ENCODE measurements around the gene ELOB. TPM values are rescaled to one million over a fixed set of nuclear protein-coding genes. Genes with fewer than 3 reads are reported as not detected.
A peak's percentile ranks its signal among the peaks of the same experiment; 100 is the strongest.

Gene ELOB
- 100 to 1,000 TPM; 322 to 338 TPM for total RNA-seq
- polyA plus RNA-seq, result 274 TPM

DNA sequence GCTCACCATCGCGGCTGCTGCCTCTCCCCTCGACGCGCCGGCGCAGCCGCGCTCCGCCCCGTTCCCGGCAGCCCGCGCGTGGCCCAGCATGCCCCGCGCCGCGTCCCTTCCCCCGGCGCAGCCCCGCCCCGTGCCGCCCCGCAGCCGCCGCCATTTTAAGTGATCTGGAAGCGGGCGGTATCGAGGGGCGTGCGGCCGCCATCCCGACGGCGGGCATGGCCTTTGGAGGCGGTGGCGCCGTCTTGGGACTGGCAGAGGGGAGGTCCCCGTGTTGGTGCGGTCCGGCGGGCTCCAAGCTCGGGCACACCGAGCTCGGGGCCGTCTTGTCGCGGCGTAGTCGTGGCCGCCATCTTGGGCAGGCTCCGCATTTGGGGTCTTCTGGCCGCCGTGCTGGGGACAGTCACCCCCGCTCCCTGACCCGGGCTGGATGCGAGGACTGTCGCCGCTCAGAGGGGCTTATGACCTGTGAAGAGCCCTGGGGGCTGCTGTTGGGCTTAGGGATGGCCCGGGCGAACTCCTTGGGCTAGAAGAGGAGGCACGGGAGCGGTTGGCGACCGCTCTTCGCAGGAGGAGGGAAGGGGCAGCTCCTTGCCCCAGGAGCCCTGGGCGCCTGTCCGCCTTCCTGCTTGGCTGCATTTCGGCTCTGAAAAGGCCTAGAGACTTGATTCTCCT lies at the start of gene ELOB:
Gene ELOB (minus strand): TSS at position 50 of the 672 bp plus-strand sequence. CDS start 41 bp downstream, at position 9.
- POLR2A ChIA-PET, result interaction anchor here (0.7 to 3.8 kb wide), 5 partner anchors 25 to 317 kb away, joined by 3 to 55 read pairs (median 6); partner anchors contain the start of genes PKMYT1, SRRM2 and TEDC2
- peak; percentile 84 to 91 (median 84) for DNase-seq
- Histone ChIP-seq H3K27me3 (ENCODE audit: insufficient read depth, low read length, poor library complexity, severe bottlenecking) (no peaks in the 10 kb centered on the region), H3K27ac (ENCODE audit: low read depth, low read length) (peak within 1 kb of the TSS; percentile 96), H3K9me3 (ENCODE audit: low read length) (no peaks in the 10 kb centered on the region), H3K4me3 (ENCODE audit: low read length) (peak within 1 kb of the TSS; percentile 97), H3K4me1 (ENCODE audit: insufficient read depth, low read length) (peaks cover 32% of the 10 kb centered on the region), H3K36me3 (ENCODE audit: insufficient read depth, low read length) (peaks cover 22% of the 10 kb centered on the region)
- Mint-ChIP-seq H3K36me3 (peaks cover 0 to 43% (median 2%) of the 10 kb centered on the region in 3 donors), H3K27ac (peak within 1 kb of the TSS; percentile 98 to 100 (median 98)), H3K9me3 (no peaks in the 10 kb centered on the region), H3K4me3 (peak within 1 kb of the TSS; percentile 95 to 98 (median 97)), H3K27me3 (peaks cover 0 to 1% of the 10 kb centered on the region in 2 donors), H3K4me1 (peaks cover 24 to 62% (median 36%) of the 10 kb centered on the region in 3 donors)
- CTCF ChIA-PET, result interaction anchor here (1.4 kb wide), 2 partner anchors 26 to 91 kb away, joined by 4 to 5 read pairs; no protein-coding TSS in a partner anchor

DNA sequence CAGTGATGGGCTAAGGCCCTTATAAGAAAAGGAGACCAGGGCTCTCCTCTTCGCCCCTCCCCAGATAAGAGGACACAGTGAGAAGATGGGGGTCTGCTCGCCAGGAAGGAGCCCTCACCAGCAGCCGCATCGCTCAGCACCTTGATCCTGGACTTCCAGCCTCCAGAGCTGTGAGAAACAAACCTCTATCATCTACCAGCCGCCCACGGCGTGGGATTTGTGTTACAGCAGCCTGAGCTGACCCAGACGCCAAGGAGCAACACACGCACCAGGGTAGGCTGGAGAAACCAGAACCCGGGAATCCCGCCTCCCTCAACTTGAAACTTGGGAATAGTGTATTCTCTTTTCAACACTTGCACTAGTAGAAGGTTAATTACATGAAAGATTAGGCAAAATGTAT lies 48.8 kb upstream of the ELOB start:
- Histone ChIP-seq H3K4me1 (ENCODE audit: insufficient read depth, low read length) (no peaks in the 10 kb centered on the region), H3K27ac (ENCODE audit: low read depth, low read length) (no peak overlapping the region), H3K36me3 (ENCODE audit: insufficient read depth, low read length) (no peaks in the 10 kb centered on the region), H3K27me3 (ENCODE audit: insufficient read depth, low read length, poor library complexity, severe bottlenecking) (peaks cover 3% of the 10 kb centered on the region), H3K9me3 (ENCODE audit: low read length) (no peaks in the 10 kb centered on the region), H3K4me3 (ENCODE audit: low read length) (no peak overlapping the region)
- no peak overlapping the region for H3K4me3 Mint-ChIP-seq
- no peaks in the 10 kb centered on the region for H3K36me3 Mint-ChIP-seq
- H3K9me3 Mint-ChIP-seq, result no peaks in the 10 kb centered on the region
- no peak overlapping the region for H3K27ac Mint-ChIP-seq
- CTCF ChIA-PET, result no interaction called here
- peaks cover 0 to 17% of the 10 kb centered on the region in 2 donors for H3K27me3 Mint-ChIP-seq
- POLR2A ChIA-PET, result no interaction called here
- no peaks in the 10 kb centered on the region for H3K4me1 Mint-ChIP-seq
- no peak for DNase-seq

DNA sequence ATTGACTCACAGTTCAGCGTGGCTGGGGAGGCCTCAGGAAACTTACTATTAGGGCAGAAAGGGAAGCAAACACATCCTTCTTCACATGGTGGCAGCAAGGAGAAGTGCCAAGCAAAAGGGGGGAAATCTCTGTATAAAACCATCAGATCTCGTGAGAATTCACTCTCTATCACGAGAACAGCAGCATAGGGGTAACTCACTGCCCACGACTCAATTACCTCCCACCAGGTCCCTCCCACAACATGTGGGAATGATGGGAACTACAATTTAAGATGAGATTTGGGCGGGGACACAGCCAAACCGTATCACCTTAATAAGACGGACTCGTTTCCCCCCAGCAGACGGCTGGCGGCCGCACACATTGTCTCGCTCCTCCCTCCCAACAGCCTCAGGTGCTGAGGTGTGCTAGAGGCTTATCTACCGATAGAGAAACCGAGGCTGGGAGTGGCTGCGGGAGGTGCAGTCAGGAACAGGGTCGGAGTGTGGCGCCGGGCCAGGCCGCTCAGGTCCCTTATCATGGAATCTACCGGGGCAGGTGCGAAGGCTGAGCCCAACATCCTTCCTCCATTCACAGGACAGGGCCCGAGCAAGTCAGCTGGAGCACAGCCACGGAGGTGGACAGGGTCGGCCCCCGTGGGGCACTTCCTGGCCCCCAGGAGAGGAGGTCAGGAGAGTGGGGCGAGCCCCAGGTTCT lies 48.1 kb upstream of the ELOB start:
- H3K4me3 Mint-ChIP-seq, result no peak overlapping the region
- no peaks in the 10 kb centered on the region for H3K4me1 Mint-ChIP-seq
- Histone ChIP-seq H3K4me3 (ENCODE audit: low read length) (no peak overlapping the region), H3K27ac (ENCODE audit: low read depth, low read length) (no peak overlapping the region), H3K9me3 (ENCODE audit: low read length) (no peaks in the 10 kb centered on the region), H3K27me3 (ENCODE audit: insufficient read depth, low read length, poor library complexity, severe bottlenecking) (no peaks in the 10 kb centered on the region), H3K36me3 (ENCODE audit: insufficient read depth, low read length) (no peaks in the 10 kb centered on the region), H3K4me1 (ENCODE audit: insufficient read depth, low read length) (no peaks in the 10 kb centered on the region)
- no peak for DNase-seq
- H3K9me3 Mint-ChIP-seq, result no peaks in the 10 kb centered on the region
- CTCF ChIA-PET, result no interaction called here
- POLR2A ChIA-PET, result no interaction called here
- peaks cover 0 to 13% of the 10 kb centered on the region in 2 donors for H3K27me3 Mint-ChIP-seq
- H3K27ac Mint-ChIP-seq, result no peak overlapping the region
- no peaks in the 10 kb centered on the region for H3K36me3 Mint-ChIP-seq

DNA sequence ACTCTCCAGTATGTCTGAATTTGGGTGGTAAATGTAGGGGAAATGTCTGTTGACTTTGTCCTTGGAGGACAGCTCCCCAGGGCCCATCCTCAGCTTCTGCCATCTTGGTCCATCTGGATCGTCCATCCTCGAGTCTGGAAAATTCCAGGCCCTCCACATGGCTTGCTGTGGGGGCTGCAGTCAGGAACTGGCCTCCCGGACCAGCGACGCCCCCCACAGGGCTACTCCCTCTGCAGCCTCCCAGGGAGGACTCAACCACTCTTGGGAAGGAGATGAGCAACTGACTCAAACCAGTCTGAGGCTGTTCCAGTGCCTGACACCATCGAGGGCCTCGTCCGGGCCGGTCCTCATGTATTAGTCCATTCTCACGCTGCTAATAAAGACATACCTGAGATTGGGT lies 47.5 kb upstream of the ELOB start:
- Mint-ChIP-seq H3K9me3 (no peaks in the 10 kb centered on the region), H3K27ac (no peak overlapping the region), H3K4me1 (no peaks in the 10 kb centered on the region), H3K27me3 (peaks cover 0 to 13% of the 10 kb centered on the region in 2 donors), H3K36me3 (no peaks in the 10 kb centered on the region), H3K4me3 (no peak overlapping the region)
- no peaks in the 10 kb centered on the region for H3K27me3 ChIP-seq (ENCODE audit: insufficient read depth, low read length, poor library complexity, severe bottlenecking)
- no peaks in the 10 kb centered on the region for H3K4me1 ChIP-seq (ENCODE audit: insufficient read depth, low read length)
- H3K4me3 ChIP-seq (ENCODE audit: low read length), result no peak overlapping the region
- DNase-seq, result no peak
- no peak overlapping the region for H3K27ac ChIP-seq (ENCODE audit: low read depth, low read length)
- H3K9me3 ChIP-seq (ENCODE audit: low read length), result no peaks in the 10 kb centered on the region
- ChIA-PET CTCF (no interaction called here), POLR2A (no interaction called here)
- H3K36me3 ChIP-seq (ENCODE audit: insufficient read depth, low read length), result no peaks in the 10 kb centered on the region

DNA sequence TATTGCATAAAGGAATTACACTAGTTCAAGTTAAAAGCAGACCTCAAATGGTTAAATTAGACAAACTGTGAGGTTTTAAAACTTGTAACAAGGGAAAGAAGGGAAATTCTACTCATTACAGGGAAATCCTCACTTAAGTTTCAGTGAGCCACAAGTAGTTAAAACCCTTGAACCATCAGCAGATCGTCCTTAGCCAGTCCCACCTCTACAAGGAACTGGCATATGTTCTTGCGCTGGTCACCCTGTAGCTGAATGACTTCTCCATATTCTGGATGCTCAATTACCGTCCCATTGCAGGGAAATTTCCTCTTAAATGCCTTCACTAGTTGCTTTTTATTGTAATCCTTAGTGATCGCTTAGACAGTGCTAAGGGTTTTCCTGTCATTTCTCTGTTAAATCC lies 45.4 kb upstream of the ELOB start:
- H3K4me1 Mint-ChIP-seq, result peaks cover 0 to 2% (median 0%) of the 10 kb centered on the region in 3 donors
- no peak overlapping the region for H3K4me3 ChIP-seq (ENCODE audit: low read length)
- ChIA-PET CTCF (no interaction called here), POLR2A (no interaction called here)
- no peaks in the 10 kb centered on the region for H3K36me3 Mint-ChIP-seq
- H3K4me1 ChIP-seq (ENCODE audit: insufficient read depth, low read length), result no peaks in the 10 kb centered on the region
- H3K27ac Mint-ChIP-seq, result no peak overlapping the region
- peaks cover 0 to 12% of the 10 kb centered on the region in 2 donors for H3K27me3 Mint-ChIP-seq
- no peaks in the 10 kb centered on the region for H3K36me3 ChIP-seq (ENCODE audit: insufficient read depth, low read length)
- H3K27me3 ChIP-seq (ENCODE audit: insufficient read depth, low read length, poor library complexity, severe bottlenecking), result no peaks in the 10 kb centered on the region
- H3K4me3 Mint-ChIP-seq, result no peak overlapping the region
- no peak overlapping the region for H3K27ac ChIP-seq (ENCODE audit: low read depth, low read length)
- DNase-seq, result no peak
- H3K9me3 ChIP-seq (ENCODE audit: low read length), result no peaks in the 10 kb centered on the region
- H3K9me3 Mint-ChIP-seq, result no peaks in the 10 kb centered on the region

DNA sequence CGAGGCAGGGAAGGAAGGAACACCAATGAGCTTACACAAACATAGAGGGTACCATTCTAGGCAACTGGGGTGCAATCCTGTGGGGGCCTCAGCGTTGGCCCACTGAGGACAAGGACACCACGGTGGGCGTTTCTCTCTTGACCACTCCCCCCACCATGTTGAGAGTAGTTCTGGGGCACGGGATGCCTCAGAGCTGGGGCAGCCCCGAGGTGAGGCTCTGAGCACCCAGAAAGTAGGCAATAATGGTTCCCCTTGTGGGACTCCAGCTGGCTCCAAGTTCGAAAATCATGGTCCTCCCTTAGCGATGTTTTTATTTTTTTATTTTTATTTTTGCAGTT lies 45.0 kb upstream of the ELOB start:
- Mint-ChIP-seq H3K9me3 (no peaks in the 10 kb centered on the region), H3K27ac (no peak overlapping the region), H3K4me1 (peaks cover 0 to 2% (median 0%) of the 10 kb centered on the region in 3 donors), H3K27me3 (peaks cover 0 to 12% of the 10 kb centered on the region in 2 donors), H3K36me3 (no peaks in the 10 kb centered on the region), H3K4me3 (no peak overlapping the region)
- Histone ChIP-seq H3K27ac (ENCODE audit: low read depth, low read length) (no peak overlapping the region), H3K9me3 (ENCODE audit: low read length) (no peaks in the 10 kb centered on the region), H3K36me3 (ENCODE audit: insufficient read depth, low read length) (no peaks in the 10 kb centered on the region), H3K27me3 (ENCODE audit: insufficient read depth, low read length, poor library complexity, severe bottlenecking) (no peaks in the 10 kb centered on the region), H3K4me3 (ENCODE audit: low read length) (no peak overlapping the region), H3K4me1 (ENCODE audit: insufficient read depth, low read length) (no peaks in the 10 kb centered on the region)
- ChIA-PET CTCF (no interaction called here), POLR2A (no interaction called here)
- no peak for DNase-seq

DNA sequence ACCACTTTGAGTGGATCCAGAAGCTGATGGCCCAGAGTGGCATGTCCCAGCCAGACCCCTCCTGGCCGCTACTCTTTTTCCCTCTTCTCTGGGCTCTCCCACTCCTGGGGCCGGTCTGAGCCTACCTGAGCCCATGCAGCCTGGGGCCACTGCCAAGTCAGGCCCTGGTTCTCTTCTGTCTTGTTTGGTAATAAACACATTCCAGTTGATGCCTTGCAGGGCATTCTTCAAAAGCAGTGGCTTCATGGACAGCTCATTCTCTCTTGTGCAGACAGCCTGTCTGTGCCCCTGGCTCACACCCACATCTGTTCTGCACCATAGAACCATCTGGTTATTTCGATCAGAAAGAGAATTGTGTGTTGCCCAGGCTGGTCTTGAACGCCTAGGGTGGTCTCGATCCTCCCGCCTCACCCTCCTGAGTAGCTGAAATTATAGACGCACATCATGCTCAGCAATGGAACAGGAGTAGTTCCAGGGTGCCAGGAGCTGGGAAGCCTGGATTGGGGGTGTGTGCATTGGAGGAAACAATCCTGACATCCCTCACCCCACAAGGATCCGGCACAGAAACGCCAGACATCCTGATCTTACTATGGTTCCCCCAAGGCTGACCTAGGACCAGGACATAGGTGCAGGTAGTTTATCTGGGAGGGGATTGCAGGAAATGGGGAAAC lies 44.5 kb upstream of the ELOB start:
- H3K36me3 ChIP-seq (ENCODE audit: insufficient read depth, low read length), result no peaks in the 10 kb centered on the region
- H3K4me1 ChIP-seq (ENCODE audit: insufficient read depth, low read length), result no peaks in the 10 kb centered on the region
- no peak overlapping the region for H3K4me3 ChIP-seq (ENCODE audit: low read length)
- Mint-ChIP-seq H3K9me3 (no peaks in the 10 kb centered on the region), H3K27ac (peak overlapping the region in 1 of 8 donors; percentile 79), H3K27me3 (peaks cover 0 to 12% of the 10 kb centered on the region in 2 donors), H3K4me3 (no peak overlapping the region), H3K4me1 (peaks cover 0 to 2% (median 0%) of the 10 kb centered on the region in 3 donors), H3K36me3 (no peaks in the 10 kb centered on the region)
- H3K9me3 ChIP-seq (ENCODE audit: low read length), result no peaks in the 10 kb centered on the region
- no peaks in the 10 kb centered on the region for H3K27me3 ChIP-seq (ENCODE audit: insufficient read depth, low read length, poor library complexity, severe bottlenecking)
- no peak overlapping the region for H3K27ac ChIP-seq (ENCODE audit: low read depth, low read length)
- ChIA-PET CTCF (no interaction called here), POLR2A (no interaction called here)
- DNase-seq, result no peak

DNA sequence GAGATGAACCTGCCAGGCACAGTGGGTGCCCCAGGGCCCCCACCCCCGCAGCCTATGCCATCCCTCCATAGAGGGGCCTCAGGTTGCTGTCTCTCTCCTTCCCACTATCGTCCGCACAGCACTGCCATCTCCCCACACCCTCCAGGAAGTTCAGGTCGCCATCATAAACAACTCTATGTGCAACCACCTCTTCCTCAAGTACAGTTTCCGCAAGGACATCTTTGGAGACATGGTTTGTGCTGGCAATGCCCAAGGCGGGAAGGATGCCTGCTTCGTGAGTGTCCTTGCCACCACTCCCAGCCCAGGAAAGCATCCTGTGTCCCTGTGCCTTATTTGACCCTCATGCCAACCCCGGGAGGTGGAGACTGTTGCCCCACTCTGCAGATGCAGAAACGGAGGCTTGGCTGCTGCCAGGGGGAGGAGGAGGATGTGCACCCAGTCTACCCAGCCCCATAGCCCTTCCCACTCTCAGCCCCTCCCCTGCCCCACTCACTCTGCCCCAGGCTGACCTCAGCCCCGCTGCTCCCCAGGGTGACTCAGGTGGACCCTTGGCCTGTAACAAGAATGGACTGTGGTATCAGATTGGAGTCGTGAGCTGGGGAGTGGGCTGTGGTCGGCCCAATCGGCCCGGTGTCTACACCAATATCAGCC lies 43.9 kb upstream of the ELOB start:
- Mint-ChIP-seq H3K9me3 (no peaks in the 10 kb centered on the region), H3K27me3 (peaks cover 0 to 12% of the 10 kb centered on the region in 2 donors), H3K4me3 (no peak overlapping the region), H3K36me3 (no peaks in the 10 kb centered on the region), H3K27ac (no peak overlapping the region), H3K4me1 (peaks cover 0 to 2% (median 0%) of the 10 kb centered on the region in 3 donors)
- H3K27ac ChIP-seq (ENCODE audit: low read depth, low read length), result no peak overlapping the region
- no peaks in the 10 kb centered on the region for H3K4me1 ChIP-seq (ENCODE audit: insufficient read depth, low read length)
- H3K27me3 ChIP-seq (ENCODE audit: insufficient read depth, low read length, poor library complexity, severe bottlenecking), result no peaks in the 10 kb centered on the region
- no peak for DNase-seq
- no peak overlapping the region for H3K4me3 ChIP-seq (ENCODE audit: low read length)
- H3K9me3 ChIP-seq (ENCODE audit: low read length), result no peaks in the 10 kb centered on the region
- POLR2A ChIA-PET, result no interaction called here
- H3K36me3 ChIP-seq (ENCODE audit: insufficient read depth, low read length), result no peaks in the 10 kb centered on the region
- CTCF ChIA-PET, result no interaction called here
